Right forelimb (tissue), 1 donor: ENCODE data around the gene FAM118A.
"Not testable (repeated sequence)": the region's sequence is repeated elsewhere in the genome, so short reads cannot be mapped to it uniquely, and the experiment has no call there.

Source experiments
- DNase-seq: peaks from one replicate; pipeline ENCODE4 v3.0.0-alpha.2; 2018

The FAM118A gene

DNA sequence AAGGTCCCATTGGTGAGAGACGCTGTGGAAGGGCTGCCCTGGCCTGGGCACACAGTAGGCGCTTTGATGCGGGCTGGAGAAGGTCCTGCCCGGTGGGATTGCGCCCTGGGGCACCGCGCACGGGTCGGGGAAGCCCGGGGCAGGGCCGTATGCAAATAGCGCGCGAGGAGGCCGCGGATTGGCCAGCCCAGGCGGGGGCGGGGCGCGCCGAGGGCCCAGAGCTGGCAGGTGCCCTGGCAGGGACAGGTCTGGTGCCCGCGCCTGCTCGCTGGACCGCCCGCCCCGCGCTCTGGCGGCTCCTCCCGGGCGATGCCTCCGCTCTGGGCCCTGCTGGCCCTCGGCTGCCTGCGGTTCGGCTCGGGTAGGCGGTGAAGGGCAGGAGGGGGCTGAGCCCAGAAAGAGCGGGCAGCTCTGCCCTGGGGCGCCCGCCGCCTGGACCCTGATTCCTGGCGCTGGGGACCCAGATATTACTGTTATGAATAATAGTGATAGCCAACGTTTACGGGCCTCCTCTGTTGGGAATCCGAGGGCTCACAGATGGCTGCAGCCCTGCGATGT, 24.9 kb upstream of the FAM118A start, which contains the start of gene UPK3A:
UPK3A (plus strand) TSS at position 245 of the 558 bp plus-strand sequence; CDS start at position 310, 65 bp downstream.
- DNase-seq = no peak

DNA sequence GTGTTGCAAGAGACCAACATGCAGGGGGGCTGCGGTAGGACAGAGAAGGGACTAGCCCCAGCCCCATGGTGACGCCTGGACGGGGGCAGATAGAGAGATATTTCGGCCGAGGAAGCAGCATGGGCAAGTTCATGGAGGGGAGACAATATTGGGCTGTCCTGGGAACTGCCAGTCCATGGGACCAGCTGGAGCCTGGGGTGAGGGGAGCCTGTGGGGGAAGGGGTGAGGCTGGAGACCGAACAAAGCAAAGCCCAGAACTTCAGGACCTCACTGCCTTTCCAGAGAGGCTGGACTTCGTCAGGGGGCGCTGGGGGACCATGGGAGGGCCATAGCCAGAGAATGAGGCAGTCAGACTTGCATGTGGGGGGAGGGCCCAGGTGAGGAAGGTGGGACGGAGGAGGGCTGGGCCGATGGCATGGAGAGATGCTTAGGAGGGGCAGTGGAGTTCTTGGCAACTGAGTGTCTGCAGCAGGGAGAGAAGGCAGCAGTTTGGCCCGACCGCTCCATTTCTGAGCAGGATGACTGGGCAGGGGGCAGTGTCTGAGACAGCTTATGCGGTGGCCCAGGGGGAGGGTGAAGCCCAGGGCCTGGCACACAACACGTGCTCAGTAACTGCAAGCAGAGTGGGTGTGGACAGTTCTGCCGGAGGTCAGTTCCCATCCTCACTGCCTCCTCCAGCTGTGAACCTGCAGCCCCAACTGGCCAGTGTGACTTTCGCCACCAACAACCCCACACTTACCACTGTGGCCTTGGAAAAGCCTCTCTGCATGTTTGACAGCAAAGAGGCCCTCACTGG, 24.3 kb upstream of the FAM118A start:
- DNase-seq = no peak

DNA sequence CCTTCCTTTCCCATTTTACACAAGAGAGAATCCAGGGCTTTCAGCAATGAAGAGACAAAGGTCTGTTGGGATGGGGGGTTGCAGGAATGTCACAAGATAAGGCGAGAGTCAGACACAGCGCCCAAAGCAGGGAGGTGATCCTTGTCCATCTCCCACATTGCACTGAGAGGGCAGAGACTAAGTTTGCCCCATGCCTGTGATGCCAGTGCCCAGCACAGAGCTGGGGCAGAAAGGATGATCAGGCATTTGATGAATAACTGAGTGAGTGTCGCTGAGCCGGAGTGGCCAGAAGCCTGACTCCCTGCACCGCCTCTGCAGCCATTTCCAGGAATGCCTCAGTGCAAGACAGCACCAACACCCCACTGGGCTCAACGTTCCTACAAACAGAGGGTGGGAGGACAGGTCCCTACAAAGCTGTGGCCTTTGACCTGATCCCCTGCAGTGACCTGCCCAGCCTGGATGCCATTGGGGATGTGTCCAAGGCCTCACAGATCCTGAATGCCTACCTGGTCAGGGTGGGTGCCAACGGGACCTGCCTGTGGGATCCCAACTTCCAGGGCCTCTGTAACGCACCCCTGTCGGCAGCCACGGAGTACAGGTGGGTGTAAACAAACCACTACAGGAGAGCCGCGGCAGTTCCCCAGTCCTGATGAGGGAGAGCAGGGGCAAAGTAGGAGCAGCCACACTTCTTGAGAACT, 22.7 kb upstream of the FAM118A start:
- no peak for DNase-seq

DNA sequence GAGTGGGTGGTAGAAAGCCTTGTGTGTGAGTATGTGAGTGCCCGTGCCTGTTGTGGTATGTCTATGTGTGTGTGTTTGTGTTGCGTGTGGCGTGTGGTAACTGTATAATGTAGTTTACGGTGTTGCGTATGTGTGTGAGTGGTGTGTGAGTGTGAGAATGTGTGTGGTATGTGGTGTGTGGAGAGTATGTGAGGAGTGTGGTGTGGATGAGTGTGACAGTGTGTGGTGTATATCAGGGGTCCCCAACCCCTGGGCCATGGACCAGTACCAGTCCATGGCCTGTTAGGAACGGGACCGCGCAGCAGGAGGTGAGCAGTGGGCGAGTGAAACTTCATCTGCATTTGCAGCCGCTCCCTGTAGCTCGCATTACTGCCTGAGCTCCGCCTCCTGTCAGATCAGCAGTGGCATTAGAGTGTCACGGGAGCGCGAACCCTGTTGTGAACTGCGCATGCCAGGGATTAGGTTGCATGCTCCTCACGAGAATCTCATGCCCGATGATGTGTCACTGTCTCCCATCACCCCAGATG, 19.3 kb upstream of the FAM118A start:
- DNase-seq = no peak

DNA sequence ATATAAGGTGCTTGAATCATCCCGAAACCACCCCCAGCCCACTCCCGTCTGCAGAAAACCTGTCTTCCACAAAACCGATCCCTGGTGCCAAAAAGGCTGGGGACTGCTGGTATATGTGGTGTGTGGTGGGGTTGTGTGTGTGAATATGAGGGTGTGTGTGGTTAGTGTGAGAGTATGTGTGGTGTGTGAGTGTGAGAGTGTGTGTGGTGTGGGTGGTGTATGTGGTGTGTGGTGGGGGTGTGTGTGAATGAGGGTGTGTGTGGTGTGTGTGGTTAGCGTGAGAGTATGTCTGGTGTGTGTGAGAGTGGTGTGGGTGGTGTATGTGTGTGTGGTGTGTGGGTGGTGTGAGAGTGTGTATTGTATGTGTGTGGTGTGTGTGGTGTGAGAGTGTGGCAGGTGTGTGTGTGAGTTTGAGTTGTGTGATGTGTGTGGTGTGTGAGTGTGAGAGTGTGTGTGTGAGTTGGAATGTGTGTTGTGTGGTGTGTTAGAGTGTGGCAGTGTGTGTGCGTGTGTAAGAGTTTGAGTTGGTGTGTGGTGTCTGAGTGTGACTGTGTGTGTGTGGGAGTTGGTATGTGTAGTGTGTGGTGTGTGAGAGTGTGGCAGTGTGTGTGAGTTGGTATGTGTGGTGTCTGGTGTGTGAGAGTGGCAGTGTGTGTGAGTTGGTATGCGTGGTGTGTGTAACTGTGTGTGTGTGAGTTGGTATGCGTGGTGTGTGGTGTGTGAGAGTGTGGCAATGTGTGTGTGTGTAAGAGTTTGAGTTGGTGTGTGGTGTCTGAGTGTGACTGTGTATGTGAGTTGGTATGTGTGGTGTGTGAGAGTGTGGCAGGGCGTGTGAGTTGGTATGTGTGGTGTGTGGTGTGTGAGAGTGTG, 18.4 kb upstream of the FAM118A start:
- no peak for DNase-seq

DNA sequence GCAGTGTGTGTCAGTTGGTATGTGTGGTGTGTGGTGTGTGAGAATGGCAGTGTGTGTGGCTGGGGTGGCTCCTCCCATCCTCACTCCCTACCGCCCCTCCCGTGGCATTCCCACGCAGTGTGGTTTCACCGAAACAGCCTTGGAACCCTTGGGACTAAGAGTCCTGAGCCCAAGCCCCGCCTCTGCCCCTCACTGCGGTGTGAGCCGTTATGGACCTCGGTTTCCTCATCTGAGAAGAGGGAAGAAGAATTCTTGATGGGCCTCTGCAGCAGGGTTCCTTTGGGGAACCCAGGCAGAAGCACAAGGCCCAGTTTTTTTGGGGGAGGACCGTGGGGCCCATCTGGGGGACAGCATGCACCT, 17.8 kb upstream of the FAM118A start:
- DNase-seq = no peak

DNA sequence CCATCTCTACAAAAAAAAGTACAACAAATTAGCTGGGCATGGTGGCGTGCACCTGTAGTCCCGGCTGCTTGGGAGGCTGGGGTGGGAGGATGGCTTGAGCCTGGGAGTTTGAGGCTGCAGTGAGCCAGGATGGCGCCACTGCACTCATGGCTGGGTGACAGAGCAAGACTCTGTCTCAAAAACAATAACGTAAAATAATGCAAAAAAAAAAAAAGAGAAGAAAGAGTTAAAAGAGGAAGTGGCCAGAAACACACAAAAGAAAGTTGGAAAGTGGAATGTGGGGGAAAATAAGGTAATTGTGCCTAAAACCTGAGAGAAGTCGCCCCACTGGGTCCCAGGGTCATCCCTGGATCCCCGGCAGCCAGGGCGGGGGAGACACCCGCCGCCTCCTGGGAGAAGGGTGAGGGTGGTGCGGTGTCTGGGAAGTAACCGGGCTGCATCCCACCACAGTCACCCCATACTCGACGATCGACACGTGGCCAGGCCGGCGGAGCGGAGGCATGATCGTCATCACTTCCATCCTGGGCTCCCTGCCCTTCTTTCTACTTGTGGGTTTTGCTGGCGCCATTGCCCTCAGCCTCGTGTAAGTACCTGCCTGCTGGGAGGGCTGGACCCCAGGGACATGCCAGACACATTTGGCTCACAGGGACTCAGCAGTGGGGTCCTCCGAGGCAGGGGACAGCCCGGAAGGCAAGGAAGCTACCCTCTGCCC, 16.8 kb upstream of the FAM118A start:
- DNase-seq = no peak

DNA sequence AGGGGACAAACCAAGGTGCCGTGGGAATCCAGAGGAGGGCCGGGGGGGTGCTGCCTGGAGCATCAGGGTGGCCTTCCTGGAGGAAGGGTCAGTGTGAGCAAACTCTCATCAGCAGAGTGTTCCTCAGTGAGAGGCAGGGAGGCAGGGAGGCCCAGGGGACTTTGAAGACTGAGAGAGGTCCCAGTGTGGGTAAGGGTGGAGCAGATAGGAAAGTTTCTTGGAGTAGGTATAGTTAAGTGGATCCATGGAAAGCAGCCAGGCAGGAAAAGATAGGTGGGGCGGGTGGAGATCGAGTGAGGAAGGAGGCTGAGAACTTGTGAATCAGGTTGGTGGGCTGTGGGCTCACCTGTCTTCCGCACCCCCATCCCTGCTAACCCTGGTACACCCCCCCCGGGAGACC, 15.7 kb upstream of the FAM118A start:
- no peak for DNase-seq

DNA sequence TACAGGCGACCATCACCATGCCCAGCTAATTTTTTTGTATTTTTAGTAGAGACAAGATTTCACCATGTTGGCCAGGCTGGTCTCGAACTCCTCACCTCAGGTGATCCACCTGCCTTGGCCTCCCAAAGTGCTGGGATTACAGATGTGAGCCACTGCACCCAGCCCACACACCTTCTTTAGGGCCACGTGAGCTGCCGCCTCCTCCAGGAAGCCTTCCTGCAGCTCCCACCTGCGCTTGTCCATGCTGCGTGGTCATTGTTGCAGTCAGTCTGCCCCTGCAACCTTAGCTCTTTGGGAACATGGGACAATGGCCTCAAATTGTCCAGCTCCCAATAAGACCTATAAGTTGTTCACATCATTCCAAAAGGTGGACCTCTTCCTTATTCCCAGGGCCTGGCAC, 14.7 kb upstream of the FAM118A start:
- DNase-seq = not testable (repeated sequence)

DNA sequence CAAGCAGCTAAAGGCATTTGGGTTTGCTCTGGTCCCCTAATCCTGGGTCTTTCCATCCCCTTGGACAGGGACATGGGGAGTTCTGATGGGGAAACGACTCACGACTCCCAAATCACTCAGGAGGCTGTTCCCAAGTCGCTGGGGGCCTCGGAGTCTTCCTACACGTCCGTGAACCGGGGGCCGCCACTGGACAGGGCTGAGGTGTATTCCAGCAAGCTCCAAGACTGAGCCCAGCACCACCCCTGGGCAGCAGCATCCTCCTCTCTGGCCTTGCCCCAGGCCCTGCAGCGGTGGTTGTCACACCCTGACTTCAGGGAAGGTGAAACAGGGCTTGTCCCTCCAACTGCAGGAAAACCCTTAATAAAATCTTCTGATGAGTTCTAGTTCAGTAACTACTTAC, 14.2 kb upstream of the FAM118A start:
- DNase-seq = no peak

DNA sequence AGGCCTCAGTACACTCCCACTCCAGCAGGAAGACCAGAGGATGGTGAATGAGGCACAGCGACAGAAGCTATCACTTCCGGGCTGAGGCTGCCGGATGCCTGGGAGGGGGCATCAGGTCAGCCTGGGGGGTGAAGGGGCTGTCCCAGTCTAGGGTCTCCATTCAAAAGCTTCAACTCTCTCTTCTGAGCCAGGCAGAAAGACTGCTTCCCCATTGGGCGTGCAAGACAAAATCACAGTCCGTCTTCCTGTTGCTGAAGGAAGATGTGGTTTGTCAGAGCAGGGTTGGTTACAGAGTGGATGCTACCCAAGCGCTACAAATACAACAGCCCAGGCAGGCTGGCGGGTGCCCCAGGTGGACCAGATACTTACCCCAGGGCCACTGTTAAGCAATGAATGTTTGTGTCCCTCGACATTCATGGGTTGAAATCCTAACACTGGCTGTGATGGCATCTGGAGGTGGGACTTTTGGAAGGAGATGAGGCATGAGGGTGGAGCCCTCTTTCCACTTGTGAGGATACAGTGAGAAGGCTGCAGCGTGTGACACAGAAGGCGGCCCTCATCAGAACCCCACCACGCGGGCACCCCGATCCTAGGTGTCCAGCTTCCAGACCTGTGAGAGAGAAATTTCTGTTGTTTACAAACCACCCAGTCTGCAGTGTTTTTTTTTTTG, 13.0 kb upstream of the FAM118A start:
- no peak for DNase-seq

DNA sequence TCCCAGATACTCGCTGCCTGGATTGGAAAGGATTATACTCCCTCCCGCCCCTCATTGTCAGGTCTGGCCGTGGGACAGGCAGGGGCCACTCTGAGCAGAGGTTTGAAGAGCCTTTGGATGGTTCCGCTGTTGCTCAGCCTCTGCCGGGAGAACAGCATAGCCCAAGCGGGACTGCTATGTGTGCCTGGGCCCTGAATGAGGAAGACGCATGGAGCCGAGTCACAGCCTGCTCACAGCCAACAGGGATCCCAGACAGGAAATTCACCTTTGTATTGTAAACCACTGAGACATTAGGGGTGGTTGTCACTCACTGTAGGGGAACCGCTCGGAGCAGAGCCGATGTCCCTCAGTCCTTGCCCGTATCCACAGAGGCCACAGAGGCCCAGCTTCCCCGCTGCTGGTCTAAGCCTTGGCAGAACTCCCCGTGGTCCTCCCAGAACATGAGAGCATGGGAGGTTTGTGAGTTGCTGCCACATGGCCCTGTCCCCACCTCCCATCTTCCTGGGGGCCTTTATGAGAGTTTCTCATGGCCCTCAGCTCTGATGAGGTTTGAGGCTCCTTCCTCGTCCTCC, 10.7 kb upstream of the FAM118A start:
- DNase-seq = no peak

DNA sequence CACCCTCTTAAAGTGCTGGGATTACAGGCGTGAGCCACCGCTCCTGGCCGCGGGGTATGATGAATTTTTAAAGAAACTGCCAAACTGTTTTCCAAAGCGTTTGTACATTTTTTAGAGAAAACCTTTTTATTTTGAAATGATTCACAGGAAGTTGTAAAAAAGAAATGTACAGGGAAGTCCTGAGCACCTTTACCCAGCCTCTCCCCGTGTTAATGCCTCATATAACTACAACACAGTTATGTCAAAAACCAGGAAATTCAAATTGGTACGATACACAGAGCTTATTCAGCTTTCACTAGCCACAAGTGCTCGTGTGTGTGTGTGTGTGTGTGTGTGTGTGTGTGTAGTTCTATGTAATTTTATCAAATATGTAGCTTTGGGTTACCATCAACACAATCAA, 7.0 kb upstream of the FAM118A start:
- no peak for DNase-seq

DNA sequence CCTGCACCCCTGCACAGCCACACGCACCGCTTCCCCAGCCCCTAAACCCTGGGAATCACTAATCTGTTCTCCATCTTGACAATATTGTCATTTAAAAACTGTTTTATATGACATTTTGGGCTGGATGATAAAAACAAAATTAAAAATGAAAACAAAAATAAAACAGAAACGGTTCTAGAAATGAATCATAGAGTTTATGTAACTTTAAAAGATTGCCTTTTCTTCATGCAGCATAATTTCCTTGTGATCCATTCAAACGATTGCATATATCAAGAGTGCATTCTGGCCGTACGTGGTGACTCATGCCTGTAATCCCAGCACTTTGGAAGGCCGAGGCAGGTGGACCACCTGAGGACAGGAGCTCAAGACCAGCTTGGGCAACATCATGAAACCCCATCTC, 6.6 kb upstream of the FAM118A start:
- DNase-seq = no peak

DNA sequence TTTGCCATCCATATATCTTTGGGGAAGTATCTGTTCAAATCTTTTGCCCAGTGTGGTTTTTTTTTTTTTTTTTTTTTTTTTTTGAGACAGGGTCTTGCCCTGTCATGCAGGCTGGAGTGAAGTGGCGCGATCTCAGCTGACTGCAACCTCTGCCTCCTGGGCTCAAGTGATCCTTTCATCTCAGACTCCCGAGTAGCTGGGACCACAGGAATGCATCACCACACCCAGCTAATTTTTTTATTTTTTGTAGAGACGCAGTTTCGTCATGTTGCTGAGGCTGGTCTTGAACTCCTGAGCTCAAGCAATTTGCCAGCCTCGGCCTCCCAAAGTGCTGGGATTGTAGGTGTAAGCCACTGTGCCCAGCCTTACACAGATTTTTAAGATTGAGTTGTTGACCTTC, 4.8 kb upstream of the FAM118A start:
- DNase-seq = no peak

DNA sequence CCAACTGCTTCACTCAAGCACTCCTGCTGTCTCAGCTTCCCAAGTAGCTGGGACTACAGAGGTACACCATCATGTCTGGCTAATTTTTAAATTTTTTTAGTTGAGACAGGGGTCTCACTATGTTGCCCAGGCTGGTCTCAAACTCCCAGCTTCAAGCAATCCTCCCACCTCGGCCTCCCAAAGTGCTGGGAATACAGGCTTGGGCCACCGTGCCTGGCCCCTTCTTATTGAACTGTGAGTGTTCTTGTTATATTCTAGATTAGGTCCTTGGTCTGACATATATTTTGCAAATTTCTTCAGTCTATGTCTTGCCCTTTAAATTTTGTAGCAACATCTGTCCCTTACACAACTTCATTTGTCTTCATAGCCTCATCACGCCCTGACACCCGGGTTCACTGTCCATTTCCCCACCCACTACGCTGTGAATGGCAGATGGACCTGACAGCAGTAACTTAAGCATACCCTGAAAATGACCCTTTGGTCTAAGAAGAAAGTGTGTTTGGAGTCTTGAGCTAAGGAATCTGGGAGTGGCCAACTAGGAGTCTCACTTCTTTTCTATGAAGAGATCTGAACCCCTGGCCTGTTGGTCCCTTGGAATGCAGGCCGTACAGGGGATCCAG, 4.2 kb upstream of the FAM118A start:
- DNase-seq = no peak

DNA sequence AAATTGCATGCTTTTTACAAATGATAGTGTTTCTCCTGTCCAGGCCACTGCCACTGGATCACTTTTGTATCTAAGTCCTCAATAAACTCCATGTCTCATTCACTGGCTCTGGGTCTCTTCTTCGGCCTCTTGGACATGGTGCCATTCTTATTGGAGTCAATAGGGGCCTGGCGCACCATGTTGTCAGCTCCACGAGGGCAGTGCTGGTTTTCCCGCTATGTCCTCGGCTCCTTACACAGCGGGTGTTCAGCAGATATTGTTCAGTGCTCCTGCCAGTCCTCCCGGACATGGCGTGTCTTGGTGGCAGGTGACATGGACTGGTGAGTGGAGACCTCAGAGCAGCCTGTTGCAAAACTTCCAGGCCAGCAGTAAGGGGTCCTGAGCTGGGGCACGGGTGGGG, 3.6 kb upstream of the FAM118A start:
- no peak for DNase-seq

DNA sequence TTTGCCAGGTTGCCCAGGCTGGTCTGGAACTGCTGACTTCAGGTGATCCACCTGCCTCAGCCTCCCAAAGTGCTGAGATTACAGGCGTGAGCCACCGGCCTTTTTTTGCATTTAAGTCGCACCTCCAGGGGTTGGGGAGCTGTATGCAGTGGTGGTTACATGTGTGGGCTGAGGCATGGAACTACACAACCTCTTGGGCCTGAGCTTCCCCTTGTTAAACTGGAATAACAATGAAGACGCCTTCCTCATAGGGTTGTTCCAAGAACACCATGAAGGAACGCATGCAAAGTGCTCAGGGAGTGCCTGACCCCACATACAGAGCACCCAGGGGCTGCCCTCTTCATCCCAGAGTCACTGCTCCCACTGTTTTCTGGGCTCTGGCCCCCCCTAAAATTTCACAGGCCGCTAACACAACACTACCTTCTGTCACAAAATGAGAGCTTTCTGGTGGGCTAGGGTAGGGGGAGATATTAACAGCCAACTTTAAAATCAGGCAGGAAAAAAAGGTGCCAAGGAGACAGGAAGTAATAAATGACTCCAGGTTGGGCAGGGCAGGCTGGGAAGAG, 1.3 kb upstream of the FAM118A start:
- DNase-seq = no peak

DNA sequence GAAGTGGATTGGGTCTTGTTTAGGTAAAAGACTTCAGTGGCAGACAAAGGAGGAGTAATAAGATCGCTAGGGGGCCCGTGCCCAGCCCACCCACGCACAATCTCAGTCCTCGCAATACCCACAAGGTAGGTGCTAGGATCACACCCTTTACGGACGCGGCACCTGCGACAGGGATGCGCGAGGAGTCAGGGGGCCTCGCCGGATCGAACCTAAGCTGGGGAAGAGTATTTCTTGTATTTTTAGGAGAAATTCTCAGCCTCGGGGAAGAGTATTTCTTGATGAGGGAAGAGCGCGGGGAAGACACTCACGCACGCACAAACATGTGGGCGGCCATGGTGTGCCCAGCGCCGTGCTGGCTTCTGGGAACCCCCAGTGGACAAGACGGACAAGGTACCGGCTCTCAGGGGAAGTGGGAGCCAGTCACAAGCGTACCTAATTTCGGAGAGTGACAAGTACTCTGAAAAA, 745 bp upstream of the FAM118A start:
- no peak for DNase-seq

DNA sequence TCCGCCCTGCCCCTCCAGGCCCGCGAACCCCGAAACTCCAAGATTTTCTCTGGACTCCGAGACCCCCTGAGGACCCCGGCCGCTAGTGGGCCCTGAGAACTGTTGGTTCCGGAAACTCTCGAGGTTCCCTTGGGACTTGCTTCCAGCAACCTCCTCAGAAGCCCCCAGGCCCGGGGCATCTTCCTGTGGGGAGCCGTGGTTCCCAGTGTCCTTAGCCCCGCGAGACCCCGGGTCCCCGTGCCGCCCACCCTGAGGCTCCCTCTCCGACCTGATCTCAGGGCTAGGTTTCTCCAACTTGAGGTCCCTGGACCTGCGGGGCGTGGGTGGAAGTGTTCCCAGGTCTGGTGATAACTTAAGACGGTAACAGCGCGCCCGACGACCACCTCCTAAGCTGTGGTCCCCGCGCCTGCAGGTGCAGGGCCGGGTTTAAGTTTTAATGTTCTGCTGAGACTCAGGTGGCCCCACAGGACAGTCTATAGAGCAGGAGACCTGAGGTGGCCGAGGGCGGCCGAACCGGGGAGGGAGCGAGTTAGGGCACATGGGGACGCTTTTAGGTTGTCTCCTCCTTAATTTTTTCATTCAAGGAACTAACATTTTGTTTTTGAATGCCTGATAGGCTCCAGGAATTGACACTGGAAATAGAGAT, 720 bp downstream of the FAM118A start:
- DNase-seq = no peak
